GM19023 (cell line): ENCODE measurements around the gene GAS6.

ENCODE experiments used
- ATAC-seq: cut with Tn5 transposase; IDR thresholded peaks from one replicate; pipeline ENCODE4 v1.9.1; 2021; ENCODE audit warnings: mild to moderate bottlenecking, moderate library complexity; ENCODE audit not compliant: unreplicated experiment

Gene GAS6

GRCh38 chr13:113888701-113889330 is 24.9 kb upstream of the GAS6 start:
- no peak for ATAC-seq

DNA sequence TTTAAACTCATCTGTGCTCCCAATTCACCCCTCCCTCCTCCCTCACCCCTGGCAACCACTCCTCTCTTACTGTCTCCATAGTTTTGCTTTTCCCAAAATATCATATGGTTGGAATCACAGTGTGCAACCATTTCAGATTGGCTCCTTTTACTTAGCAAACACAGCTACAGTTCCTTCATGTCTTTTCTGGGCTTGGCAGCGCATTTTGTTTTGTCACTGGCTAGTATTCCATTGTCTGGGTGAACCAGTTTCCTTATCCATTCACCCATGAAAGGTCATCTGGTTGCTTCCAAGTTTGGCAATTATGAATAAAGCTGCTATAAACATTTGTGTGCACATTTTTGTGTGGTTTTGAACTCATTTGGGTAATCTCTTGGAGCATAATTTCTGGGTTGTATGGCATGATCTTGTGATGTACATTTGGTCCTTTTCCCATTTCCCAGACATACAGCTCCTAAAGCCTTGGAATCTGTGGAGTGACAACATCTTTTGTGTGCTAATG is 23.9 kb upstream of the GAS6 start:
- ATAC-seq = no peak

GRCh38 chr13:113886561-113887112 is 22.8 kb upstream of the GAS6 start:
- no peak for ATAC-seq

GRCh38 chr13:113884821-113885220 is 20.9 kb upstream of the GAS6 start:
- ATAC-seq = no peak

DNA sequence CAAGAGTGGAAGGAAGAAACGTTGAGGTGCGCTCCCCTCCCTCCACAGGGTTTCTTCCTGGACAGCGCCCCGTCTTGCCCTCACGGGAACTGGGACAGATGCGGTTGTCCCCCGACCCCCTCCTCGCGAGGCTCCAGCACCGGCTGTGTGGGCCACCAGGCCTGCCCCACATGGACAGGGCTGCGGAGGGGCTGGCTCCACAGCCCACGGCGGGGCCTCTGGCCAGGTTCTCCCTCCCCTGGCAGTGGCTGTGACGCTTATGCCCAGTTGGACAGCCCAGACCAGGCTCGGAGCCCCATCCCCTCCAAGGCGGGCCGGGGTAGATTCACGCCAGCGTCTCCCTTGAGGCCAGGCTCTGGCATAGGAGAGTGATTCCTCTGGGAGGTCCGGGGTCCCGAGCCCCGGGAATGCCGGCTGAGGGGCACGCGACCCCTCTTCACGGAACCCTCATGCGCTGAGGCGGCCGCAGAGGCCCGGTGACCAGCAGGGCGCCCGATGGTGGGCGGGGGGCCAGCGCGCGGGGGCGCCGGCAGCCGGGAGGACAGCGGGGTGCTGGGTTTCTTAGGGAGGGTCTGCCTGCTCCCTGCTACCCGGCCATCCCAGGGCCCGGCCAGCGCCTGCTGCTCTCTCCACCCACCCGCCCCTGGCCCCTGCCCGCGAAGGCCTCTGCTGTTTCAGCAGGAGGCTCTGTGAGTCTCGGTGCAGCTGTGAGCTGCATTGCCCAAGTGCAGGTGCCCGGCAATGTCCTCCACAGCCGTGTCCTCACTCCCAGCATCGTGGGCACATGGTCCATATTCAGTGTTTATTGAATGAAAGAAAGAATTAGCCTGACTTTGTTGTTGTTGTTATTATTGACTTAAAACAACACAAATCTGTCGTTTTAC is 20.3 kb upstream of the GAS6 start:
- ATAC-seq = no peak

DNA sequence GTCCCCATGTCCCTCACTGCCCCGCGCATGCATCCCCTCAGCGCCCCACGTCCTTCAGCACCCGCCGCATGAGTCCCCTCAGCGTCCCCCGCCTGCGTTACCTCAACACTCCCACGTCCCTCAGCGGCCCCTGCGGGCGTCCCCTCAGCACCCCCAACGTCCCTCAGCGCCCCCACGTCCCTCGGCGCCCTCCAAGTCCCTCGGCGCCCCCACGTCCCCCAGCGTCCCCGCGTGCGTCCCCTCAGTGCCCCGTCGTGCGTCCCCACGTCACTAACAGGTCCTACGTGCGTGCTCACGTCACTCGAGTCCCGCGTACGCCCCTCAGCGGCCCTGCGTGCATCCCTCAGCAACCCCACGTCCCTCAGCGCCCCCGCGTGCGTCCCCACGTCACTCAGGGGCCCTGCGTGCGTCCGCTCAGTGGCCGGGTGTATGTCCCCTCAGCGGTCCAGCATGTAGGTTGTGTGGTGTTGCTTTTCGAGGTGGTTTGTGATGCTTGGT is 19.5 kb upstream of the GAS6 start:
- no peak for ATAC-seq

- no peak for ATAC-seq
These were observed 18.8 kb upstream of the GAS6 start for GRCh38 chr13:113882716-113883115.

- ATAC-seq = no peak
These were observed 18.4 kb upstream of the GAS6 start for GRCh38 chr13:113882267-113882630.

DNA sequence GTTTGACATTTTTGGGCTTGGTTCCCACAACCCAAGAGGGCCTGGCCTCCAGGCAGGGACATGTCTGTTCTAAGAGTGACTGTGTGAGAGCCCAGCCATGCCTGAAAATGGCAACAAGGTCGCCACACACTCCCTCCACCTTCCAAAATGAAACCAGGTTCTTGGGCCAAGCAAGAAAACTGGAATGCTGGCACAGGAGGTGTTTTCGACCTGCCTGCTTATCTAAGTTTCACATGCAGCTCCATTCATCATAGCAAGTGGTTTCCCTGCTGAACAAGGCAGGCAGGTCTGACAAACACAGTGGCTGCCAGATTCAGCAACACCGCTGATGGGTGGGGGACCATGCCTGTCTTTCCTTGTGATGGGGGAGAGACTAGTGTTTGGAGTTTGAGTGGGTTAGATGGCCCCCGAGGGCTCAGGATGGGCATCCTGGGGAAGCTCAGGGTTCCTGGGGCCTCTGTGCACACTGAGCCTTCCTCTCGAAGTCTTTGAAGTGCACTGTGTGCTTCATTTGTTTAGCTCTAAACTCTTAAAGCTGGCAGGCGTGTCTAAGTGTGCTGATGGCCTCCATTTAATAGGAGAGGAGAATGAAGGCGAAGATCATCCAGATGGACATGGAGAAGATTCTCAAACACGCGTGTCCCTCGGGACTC is 17.9 kb upstream of the GAS6 start:
- no peak for ATAC-seq

DNA sequence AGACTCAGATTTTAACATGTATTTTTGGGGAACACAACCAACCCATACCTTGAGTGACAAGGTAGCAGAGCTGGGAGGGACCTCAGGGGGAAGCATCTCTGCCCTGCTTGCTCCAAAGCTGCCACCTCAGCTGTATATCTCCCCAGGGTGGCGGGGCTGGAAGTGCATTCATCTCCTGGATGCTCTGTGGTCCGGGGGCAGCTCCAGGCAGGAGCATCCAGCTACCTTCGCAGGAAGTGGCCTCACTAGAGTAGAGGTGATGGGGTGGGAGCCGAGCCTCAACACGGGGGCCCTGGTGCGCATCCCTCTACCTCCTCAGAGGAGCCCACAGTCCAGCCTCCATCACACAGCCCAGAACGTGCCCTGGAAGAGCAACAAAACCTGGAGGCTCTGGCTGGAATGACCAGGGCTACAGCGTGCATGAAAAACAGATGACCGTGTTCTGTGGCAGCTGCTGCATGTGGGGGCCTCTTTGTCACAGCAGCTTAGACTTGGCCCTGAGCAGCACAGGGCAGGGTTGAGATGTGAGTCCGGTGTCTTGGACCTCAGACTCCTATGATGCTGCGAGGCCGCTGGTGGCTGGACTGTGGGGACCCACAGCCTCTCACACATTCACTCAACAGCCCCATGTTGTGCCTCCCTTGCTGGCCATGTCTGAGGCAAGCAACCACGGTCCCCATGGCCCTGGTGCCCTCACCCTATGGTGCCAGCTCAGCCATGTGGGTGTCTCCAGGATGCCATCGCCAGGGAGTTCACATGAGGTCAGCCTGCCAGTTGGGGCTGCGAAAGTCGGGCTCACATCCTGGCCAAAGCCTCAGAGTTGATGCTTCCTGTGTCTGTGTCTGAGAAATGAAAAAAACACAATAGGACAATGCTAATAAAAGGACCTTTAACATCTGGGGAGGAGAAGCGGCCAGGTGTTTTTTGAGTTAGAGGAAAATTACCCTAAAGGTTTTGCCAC is 17.1 kb upstream of the GAS6 start:
- no peak for ATAC-seq

DNA sequence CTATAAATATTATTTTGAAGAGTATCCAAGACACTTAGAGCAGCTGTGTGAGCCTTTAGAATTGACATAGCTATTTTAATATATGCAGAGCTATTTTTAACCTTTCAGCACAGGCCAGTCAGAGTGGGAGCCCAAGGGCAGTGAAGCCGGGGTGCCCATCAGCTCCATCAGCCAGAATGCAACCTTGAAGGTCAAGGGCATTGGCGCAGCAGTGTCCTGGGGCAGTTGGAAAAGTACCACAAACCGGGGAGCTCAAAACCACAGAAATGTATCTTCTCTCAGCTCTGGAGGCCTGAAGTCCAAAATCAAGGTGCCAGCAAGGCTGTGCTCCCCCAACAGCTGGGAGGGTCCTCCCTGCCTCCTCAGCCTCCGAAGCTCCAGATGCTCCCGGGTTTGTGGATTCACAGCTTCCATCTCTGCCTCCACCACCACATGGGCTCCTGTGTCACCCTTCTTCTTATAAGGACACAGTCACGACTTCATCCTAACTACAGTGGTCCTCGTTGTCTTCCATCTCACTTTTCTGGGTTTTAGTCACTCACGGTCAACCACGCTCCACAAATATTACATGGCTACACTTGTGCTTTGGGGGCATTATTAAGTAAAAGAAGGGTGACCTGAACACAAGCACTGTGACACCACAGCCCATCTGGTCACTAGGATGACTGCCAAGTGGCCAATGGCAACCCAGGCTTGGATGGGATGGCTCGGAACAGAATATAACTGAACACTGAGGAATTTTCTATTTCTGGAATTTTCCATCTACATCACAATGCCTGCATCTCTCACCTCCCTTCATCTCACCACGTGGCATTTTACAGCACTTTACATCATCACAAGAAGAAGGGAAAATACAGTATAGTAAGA is 15.9 kb upstream of the GAS6 start:
- ATAC-seq = no peak

DNA sequence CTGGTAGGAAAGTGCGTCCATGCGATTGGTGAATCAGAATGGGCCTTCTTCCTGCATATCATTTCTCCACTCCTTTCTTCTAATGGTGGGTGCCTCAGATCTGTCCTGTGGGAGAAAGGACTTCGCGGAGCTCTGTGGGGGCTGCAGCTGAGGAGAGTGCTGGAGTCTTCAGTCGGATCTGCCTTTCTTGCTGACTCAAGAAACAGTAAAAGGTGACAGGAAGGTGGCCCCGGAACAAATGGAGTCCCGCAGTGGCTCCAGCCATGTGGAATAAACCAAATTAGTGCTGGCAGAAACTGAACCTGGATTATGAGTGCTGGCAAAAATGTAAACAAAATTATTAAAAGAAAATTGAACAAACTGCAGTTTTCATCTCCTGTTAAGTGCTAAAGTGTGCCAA is 15.1 kb upstream of the GAS6 start:
- no peak for ATAC-seq

DNA sequence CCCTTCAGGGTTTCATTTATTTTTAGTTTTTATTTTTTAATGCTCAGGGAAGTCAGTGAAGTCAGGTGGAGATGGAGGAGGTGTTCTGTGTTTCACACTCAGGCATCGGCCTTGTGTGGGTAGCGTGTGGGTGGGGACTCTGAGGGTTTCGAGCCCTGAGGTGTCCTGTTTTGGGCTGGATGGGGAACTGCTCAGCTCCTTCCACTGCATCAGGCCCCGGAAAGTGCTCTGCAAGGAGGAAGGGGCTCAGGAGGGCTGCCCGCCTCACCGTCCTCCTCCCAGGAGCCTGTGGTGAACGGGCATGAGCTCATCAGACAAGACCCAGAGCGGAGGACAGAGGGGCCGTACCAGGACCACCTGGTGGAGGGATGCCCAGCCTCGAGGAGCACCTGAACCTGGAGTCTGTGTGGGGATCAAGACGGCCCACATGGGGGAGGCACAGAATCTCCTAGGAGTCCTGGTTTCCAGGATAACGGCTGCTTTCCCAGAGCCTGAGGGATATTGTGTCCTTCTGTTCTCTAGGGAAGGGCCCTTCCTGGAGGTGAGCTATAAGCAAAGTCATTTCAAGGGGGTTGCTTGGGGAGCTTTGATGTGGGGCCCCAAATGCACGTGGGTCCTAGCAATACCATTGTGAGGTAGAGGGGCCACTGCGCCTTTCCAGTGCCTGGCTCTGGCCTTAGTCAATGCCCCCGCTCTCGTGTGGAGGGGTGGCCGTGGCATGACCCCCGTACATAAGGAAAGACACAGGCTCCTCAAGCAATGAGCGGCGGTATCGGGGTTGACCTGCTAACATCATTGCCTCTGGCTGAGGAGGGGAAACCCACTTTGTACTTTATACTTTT is 13.5 kb upstream of the GAS6 start:
- ATAC-seq = no peak

DNA sequence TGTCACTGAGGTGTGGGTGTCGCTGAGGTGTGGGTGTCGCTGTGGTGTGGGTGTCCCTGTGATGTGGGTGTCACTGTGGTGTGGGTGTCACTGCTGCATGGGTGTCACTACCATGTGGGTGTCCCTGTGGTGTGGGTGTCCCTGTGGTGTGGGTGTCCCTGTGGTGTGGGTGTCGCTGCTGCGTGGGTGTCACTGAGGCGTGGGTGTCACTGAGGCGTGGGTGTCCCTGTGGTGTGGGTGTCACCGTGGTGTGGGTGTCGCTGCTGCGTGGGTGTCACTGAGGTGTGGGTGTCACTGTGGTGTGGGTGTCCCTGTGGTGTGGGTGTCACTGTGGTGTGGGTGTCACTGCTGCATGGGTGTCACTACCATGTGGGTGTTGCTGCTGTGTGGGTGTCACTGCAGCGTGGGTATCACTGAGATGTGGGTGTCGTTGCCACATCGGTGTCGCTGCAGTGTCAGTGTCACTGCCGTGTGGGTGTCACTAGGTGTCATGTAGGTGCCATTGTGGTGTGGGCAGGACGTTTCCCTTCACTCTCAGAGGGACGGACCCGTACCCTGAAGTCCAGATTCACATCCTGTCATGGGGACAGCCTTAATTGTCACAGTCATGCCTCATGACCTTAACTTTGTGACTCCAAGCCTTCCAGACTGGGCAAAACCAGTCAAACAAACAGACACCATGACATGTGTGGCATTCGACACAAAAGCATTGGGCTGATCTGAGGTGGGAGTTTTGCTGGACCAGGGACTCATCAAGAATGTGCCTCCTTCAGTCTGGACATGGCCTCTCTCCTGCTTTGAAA is 12.7 kb upstream of the GAS6 start:
- no peak for ATAC-seq

- no peak for ATAC-seq
These were observed 12.0 kb upstream of the GAS6 start for GRCh38 chr13:113875837-113876281.

GRCh38 chr13:113875429-113875815 is 11.5 kb upstream of the GAS6 start:
- no peak for ATAC-seq
